ENCODE data around the gene AHCTF1.
"Not testable (repeated sequence)": the region's sequence is repeated elsewhere in the genome, so short reads cannot be mapped to it uniquely, and the experiment has no call there.

AHCTF1 gene

GRCh38 chr1:246916026-246916923, 15.5 kb downstream of the AHCTF1 start:
- not testable (repeated sequence) for DNase-seq

GRCh38 chr1:246907472-246907871, 24.3 kb downstream of the AHCTF1 start:
- DNase-seq: peak; percentile 48

- DNase-seq: no peak
Measured at GRCh38 chr1:246906833-246907232, 24.9 kb downstream of the AHCTF1 start.

GRCh38 chr1:246901874-246902273, 29.9 kb downstream of the AHCTF1 start:
- DNase-seq: no peak

- no peak for DNase-seq
Measured at GRCh38 chr1:246897302-246897701, 34.4 kb downstream of the AHCTF1 start.

- no peak for DNase-seq
Measured at GRCh38 chr1:246893191-246893939, 38.4 kb downstream of the AHCTF1 start.

GRCh38 chr1:246891105-246891504, 40.6 kb downstream of the AHCTF1 start:
- DNase-seq: no peak

GRCh38 chr1:246888522-246888921, 43.2 kb downstream of the AHCTF1 start:
- DNase-seq: no peak

GRCh38 chr1:246885389-246885788, 46.4 kb downstream of the AHCTF1 start:
- not testable (repeated sequence) for DNase-seq

- DNase-seq: peak; percentile 37
Measured at GRCh38 chr1:246878551-246878950, 53.2 kb downstream of the AHCTF1 start.

GRCh38 chr1:246876431-246876830, 55.3 kb downstream of the AHCTF1 start:
- DNase-seq: no peak

GRCh38 chr1:246875041-246876026, 56.4 kb downstream of the AHCTF1 start:
- no peak for DNase-seq

GRCh38 chr1:246865921-246866320, 65.8 kb downstream of the AHCTF1 start:
- DNase-seq: no peak

- DNase-seq: not testable (repeated sequence)
Measured at GRCh38 chr1:246863791-246864190, 68.0 kb downstream of the AHCTF1 start.

- no peak for DNase-seq
Measured at GRCh38 chr1:246860401-246860800, 71.3 kb downstream of the AHCTF1 start.

- DNase-seq: no peak
Measured at GRCh38 chr1:246856371-246856770, 75.4 kb downstream of the AHCTF1 start.

- not testable (repeated sequence) for DNase-seq
Measured at GRCh38 chr1:246850640-246851039, 81.1 kb downstream of the AHCTF1 start.

GRCh38 chr1:246843876-246844275, 87.9 kb downstream of the AHCTF1 start:
- no peak for DNase-seq

- not testable (repeated sequence) for DNase-seq
Measured at GRCh38 chr1:246840761-246841160, 91.0 kb downstream of the AHCTF1 start.

GRCh38 chr1:246838118-246838456, 93.7 kb downstream of the AHCTF1 start:
- DNase-seq: no peak

- DNase-seq: no peak
Measured at GRCh38 chr1:246837418-246838117, 94.2 kb downstream of the AHCTF1 start.
